Adrenal gland (tissue), 5 donors: ENCODE measurements around the gene STK40.

ENCODE experiments used
- POLR2A ChIP-seq, 2 donors: fragments of 450-650 bp; IDR thresholded peaks; one replicate each; pipeline ENCODE4 v1.6.1; 2017; ENCODE audit warnings: antibody characterized with exemption in 2 of 2, mild to moderate bottlenecking in 2 of 2, moderate library complexity in 1 of 2
- TF ChIP-seq, protein P1 (sequence below), 6 experiments: fragments of 450-650 bp in 4 of 6; fragments of 200-600 bp in 2 of 6; sonication (generic) in 1 of 6; IDR thresholded peaks; 1 replicate in 5 of 6; 2 replicates in 1 of 6; pipeline versions ENCODE4 v1.5.1 to v1.8.0; 2016 to 2021; ENCODE audit warnings: antibody characterized with exemption in 6 of 6, mild to moderate bottlenecking in 2 of 6, moderate library complexity in 1 of 6
- donor health status: DM: no; HTN: no; CAD: no.

DNA sequence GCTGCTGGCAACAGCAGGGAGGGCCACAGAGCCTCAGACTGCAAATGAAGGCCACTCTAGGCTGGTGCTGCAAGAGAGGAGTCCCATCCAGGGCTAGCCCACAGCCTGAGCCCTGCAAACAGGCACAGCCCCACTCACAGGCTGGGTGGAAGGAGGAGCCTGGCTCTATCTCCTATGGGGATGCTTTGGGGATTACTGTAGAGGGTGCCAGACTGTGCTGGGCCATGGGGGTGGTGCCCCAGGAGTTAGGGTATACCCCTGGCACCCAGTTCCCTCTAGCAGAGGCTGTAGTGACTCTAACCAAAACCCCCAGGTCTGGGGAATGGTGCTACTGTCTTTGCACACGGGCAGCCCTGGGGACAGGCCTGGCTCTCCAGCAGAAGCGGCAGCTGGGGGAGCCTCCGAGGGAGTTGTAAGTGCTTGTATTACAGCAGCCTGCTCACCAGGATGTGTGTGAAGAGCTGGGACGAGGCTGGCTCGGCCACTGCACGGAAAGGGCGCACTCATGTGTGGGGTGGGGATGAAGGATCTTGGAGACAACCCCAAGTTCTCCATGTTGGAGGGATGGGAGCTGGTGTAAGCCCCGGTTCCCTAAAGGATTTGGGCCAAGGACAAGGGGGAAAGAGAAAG lies 38.9 kb downstream of the STK40 start:
- TF ChIP-seq, protein P1, sequence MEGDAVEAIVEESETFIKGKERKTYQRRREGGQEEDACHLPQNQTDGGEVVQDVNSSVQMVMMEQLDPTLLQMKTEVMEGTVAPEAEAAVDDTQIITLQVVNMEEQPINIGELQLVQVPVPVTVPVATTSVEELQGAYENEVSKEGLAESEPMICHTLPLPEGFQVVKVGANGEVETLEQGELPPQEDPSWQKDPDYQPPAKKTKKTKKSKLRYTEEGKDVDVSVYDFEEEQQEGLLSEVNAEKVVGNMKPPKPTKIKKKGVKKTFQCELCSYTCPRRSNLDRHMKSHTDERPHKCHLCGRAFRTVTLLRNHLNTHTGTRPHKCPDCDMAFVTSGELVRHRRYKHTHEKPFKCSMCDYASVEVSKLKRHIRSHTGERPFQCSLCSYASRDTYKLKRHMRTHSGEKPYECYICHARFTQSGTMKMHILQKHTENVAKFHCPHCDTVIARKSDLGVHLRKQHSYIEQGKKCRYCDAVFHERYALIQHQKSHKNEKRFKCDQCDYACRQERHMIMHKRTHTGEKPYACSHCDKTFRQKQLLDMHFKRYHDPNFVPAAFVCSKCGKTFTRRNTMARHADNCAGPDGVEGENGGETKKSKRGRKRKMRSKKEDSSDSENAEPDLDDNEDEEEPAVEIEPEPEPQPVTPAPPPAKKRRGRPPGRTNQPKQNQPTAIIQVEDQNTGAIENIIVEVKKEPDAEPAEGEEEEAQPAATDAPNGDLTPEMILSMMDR (IDR thresholded peaks at IDR 0.05), result no peak
- no peak for TF ChIP-seq POLR2A (IDR thresholded peaks at IDR 0.05)
